Renal pelvis (tissue), 4 donors: ENCODE measurements around the gene SH2D3A. TPM values are rescaled to one million over a fixed set of nuclear protein-coding genes. Genes with fewer than 3 reads are reported as not detected.

Experiments
- DNase-seq: peaks from one replicate; pipeline ENCODE4 v3.0.0-alpha.2; 2013
- polyA plus RNA-seq, 3 donors: library from polyadenylated mRNA; unstranded; fragments of 120-200 nt; gene quantifications; one replicate each; pipeline ENCODE4 v1.2.1, GENCODE V29; 2013; ENCODE audit not compliant: insufficient read length in 3 of 3

The SH2D3A gene
- polyA plus RNA-seq, 3 donors = 5.7 to 10.1 (median 10.0) TPM

DNA sequence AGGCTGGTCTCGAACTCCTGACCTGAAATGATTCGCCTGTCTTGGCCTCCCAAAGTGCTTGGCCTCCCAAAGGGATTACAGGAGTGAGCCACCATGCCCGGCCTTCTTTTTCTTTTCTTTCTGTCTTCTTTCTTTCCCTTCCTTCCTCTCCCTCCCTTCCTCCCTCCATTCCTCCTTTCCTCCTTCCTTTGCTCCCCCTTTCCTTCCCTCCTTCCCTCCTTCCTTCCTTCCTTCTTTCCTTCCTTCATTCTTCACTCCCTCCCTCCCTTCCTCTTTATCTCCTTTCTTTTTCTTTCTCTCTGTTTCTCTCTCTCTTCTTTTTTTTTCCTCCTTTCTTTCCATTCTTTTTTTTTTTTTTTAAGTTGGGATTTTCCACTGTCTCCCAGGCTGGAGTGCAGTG is 58.9 kb downstream of the SH2D3A start:
- DNase-seq = no peak

DNA sequence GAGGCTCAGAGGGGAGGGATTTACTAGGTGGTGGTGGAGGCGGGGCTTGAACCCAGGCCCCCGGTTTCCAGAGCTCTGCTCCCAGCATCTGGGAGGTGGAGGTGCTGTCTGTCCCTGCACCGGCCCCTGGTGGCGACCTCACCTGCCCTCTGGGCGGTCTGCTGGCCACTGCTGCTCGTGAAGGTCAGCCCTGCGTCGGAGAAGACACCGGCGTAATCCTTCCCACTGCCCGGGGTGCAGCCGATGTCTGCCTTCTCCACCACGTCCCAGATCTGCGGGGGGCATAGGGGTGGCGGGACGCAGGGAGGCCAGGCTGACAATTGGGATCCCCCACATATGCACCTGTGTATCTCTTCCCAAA is 59.6 kb downstream of the SH2D3A start:
- DNase-seq = no peak

DNA sequence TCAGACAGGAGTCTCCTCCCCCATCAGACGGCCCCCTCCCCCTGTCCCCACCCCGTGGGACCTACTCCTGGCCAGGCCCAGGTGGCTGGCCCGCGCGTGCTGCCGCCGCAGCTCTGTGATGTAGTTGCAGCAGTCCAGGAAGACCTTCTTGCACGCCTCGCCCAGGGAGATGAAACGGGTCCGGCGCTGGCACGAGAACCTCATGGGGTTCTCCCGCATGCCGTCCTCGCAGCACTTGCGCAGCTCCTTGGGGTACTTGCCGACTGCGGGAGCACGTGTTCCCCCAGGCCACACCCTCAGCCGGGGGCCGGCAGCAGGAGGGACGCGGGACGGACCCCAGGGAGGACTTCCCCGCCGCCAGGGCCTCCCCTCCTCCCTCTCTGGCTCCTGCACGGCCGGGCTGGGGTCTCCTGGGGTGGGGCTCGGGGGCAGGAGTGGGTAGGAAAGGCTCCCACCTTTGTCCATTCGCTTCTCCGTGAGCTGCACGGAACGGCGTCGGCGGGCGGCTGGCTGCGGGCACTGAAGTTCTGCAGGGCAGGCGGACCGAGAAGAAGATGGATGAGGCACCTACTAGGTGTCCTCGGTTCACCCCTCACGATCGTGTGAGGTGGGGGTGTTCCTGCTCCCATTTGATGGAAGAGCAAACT is 60.1 kb downstream of the SH2D3A start:
- no peak for DNase-seq

DNA sequence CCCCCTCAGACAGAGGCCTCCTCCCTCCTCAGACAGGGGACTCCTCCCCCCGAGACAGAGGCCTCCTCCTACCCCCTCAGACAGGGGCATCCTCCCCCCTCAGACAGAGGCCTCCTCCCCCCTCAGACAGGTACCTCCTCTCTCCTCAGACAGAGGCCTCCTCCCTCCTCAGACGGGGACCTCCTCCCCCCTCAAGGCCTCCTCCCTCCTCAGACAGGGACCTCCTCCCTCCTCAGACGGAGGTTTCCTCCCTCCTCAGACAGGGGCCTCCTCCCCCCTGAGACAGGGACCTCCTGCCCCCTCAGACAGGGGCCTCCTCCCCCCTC is 60.6 kb downstream of the SH2D3A start:
- no peak for DNase-seq

DNA sequence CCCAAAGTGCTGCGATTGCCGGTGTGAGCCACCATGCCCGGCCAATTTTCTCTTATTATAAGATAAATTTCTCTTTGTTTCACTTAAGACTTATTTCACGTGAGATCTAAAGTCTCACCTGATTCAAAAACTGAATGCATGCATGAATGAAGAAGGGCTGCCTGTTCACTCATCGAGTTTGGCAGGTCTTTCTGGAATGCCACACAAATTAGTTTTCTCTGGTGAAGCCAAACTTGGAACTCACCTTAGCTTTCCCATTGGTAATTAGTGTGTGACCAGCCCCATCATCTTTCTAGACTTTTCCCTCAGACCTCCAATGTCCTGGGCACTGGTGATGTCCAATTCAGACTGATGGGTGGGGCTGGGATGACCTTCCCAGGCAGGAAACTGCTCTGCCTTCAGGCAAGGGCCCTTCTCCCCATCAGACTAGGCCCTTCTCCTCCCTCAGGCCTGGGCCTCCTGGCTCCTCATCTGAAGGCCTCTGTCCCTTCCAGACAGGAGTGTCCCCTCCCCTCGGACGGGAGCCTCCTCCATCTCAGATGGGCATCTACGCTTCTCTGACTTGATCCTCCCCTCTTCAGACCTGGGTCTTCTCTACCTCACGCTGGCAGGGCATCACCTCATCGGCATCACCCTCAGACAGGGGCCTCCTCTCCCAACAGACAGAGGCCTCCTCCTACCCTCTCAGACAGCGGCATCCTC is 61.2 kb downstream of the SH2D3A start:
- no peak for DNase-seq

Other genes starting within 250 kb of the SH2D3A start
- gene TNFSF9, start 236.4 kb downstream of the SH2D3A start, polyA plus RNA-seq = under 1 TPM in 2 of 3 donors, not detected in 1; 0.21 to 0.55 TPM
- under 1 TPM in 1 of 3 donors, not detected in 2; 0.26 TPM for gene CD70, start 176.3 kb downstream of the SH2D3A start, polyA plus RNA-seq
- gene TNFSF14, start 97.3 kb downstream of the SH2D3A start, polyA plus RNA-seq = under 1 TPM; 0.03 to 0.08 (median 0.06) TPM
- gene C3, start 46.8 kb downstream of the SH2D3A start, polyA plus RNA-seq = 10 to 100 TPM; 20.1 to 23.3 (median 21.2) TPM
- gene GPR108, start 29.9 kb downstream of the SH2D3A start, polyA plus RNA-seq = 10 to 100 TPM; 67.3 to 90.0 (median 68.0) TPM
- 10 to 100 TPM; 51.7 to 71.8 (median 58.3) TPM for gene TRIP10, start 27.8 kb downstream of the SH2D3A start, polyA plus RNA-seq
- 1 to 10 TPM; 1.8 to 2.1 (median 1.9) TPM for gene VAV1, start 5.3 kb upstream of the SH2D3A start, polyA plus RNA-seq
- gene ADGRE1, start 120.1 kb upstream of the SH2D3A start, polyA plus RNA-seq = under 1 TPM in 1 of 3 donors, not detected in 2; 0.16 TPM